Measurements from ENCODE around the gene CRYBG3. TPM values are rescaled to one million over a fixed set of nuclear protein-coding genes. Genes with fewer than 3 reads are reported as not detected.

CRYBG3 gene
- total RNA-seq, 1 donor from 2014 or later: 22.6 TPM

DNA sequence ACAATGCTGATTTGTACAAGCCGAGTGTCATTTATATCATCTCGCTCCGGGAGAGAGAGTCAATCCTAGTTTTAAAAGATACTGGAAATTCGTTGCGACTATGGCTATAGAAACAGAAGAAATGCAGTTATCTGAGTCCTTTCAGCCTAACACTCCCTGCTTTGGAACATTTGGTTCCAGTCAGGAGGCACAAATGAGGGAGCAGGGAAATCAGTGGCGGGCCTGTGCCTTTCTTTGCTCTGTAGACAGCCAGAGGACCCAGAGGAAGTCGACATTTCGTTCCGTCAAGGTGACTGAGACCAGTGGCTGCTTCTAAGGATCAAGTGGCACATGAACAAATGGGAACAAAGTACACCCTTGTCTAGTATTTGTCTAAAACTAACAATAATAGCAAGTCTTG, 151.2 kb downstream of the CRYBG3 start:
- Histone ChIP-seq H3K4me1 (peaks cover 33% of the 10 kb centered on the region), H3K36me3 (no peaks in the 10 kb centered on the region), H3K27me3 (no peaks in the 10 kb centered on the region), H3K27ac (no peak overlapping the region), H3K4me3 (peak overlapping the region; percentile 63 to 67), H3K9me3 (no peaks in the 10 kb centered on the region)
- no peak for DNase-seq (ENCODE audit: extremely low spot score in 2 of 2)
- intact Hi-C loops (cut with DNase I): no loop called here
- TF ChIP-seq POLR2A (IDR thresholded peaks at IDR 0.05): no peak
- TF ChIP-seq, protein P1, sequence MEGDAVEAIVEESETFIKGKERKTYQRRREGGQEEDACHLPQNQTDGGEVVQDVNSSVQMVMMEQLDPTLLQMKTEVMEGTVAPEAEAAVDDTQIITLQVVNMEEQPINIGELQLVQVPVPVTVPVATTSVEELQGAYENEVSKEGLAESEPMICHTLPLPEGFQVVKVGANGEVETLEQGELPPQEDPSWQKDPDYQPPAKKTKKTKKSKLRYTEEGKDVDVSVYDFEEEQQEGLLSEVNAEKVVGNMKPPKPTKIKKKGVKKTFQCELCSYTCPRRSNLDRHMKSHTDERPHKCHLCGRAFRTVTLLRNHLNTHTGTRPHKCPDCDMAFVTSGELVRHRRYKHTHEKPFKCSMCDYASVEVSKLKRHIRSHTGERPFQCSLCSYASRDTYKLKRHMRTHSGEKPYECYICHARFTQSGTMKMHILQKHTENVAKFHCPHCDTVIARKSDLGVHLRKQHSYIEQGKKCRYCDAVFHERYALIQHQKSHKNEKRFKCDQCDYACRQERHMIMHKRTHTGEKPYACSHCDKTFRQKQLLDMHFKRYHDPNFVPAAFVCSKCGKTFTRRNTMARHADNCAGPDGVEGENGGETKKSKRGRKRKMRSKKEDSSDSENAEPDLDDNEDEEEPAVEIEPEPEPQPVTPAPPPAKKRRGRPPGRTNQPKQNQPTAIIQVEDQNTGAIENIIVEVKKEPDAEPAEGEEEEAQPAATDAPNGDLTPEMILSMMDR (IDR thresholded peaks at IDR 0.05): no peak

DNA sequence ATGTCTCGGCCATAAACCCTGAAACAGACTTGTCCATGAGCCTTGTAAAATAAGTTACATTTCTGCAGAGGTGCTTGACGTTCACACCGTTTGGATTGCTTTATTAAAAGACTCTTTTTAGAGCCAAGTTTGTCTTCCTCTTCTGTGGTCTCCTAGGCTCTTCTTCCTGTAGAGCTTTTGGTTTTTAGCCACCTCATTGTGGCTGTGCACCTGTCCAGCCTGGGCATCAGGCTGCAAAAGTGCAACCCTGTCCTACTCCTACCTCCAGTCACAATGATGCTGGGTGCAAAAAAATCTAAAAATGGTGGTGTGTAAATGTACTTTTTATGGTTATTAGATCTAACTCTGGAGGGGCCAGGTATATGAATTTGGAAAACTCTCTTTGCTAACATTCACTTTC, 153.2 kb downstream of the CRYBG3 start:
- TF ChIP-seq POLR2A (IDR thresholded peaks at IDR 0.05): no peak
- TF ChIP-seq, protein P1 (IDR thresholded peaks at IDR 0.05): no peak
- TF ChIP-seq POLR2AphosphoS5 (IDR thresholded peaks at IDR 0.05; ENCODE audit: insufficient read depth in 1 of 2, low read depth in 1 of 2): no peak
- no peak for DNase-seq (ENCODE audit: extremely low spot score in 2 of 2)
- Histone ChIP-seq H3K4me3 (no peak overlapping the region), H3K9me3 (no peaks in the 10 kb centered on the region), H3K27me3 (no peaks in the 10 kb centered on the region), H3K4me1 (peaks cover 24% of the 10 kb centered on the region), H3K36me3 (no peaks in the 10 kb centered on the region), H3K27ac (no peak overlapping the region)
- intact Hi-C loops (cut with DNase I): no loop called here

DNA sequence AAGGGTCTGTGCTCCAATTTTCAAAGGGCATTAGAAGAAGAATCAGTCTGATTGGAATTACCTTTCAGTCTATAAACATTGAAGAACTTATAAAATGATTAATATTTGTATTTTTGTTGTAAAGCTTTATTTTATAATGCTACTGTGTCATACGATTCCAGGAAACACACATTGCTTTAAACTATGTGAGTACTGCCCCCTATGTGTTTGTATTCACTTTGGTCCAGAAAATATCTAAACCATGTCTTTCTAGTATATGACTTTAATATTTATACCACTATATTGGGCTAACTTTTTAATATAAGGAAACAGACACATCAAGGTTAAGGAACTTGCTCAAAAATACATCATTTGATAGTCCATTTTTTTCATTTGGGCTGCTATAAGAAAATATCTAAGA, 153.7 kb downstream of the CRYBG3 start:
- TF ChIP-seq POLR2A (IDR thresholded peaks at IDR 0.05) (no peak), POLR2AphosphoS5 (IDR thresholded peaks at IDR 0.05; ENCODE audit: insufficient read depth in 1 of 2, low read depth in 1 of 2) (no peak)
- TF ChIP-seq, protein P1 (IDR thresholded peaks at IDR 0.05): no peak
- Histone ChIP-seq H3K36me3 (no peaks in the 10 kb centered on the region), H3K27ac (no peak overlapping the region), H3K4me1 (peaks cover 19% of the 10 kb centered on the region), H3K27me3 (no peaks in the 10 kb centered on the region), H3K9me3 (no peaks in the 10 kb centered on the region), H3K4me3 (no peak overlapping the region)
- intact Hi-C loops (cut with DNase I): no loop called here
- DNase-seq (ENCODE audit: extremely low spot score in 2 of 2): no peak

DNA sequence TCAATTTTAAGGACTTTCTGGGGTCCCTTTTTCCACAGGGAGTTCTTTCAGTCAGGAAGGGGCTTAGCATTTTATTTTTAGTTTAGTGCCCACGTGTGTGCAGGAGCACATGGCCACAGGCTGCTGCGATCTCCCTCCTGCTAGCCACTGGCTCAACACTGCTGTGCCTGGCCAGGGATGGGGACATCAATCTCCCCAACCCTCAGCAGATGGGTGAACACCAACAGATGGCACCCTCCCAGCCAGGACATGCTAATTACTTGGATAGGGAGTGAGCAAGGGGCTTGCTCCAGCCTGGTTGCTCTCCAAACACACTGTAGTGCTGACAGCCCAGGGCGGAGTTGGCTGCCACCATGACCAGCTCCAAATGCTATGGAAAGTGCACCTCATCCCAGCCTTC, 157.8 kb downstream of the CRYBG3 start:
- H3K4me3 ChIP-seq: no peak overlapping the region
- no peaks in the 10 kb centered on the region for H3K27me3 ChIP-seq
- no peak overlapping the region for H3K27ac ChIP-seq
- DNase-seq (ENCODE audit: extremely low spot score in 2 of 2): no peak
- no peak for TF ChIP-seq POLR2AphosphoS5 (IDR thresholded peaks at IDR 0.05; ENCODE audit: insufficient read depth in 1 of 2, low read depth in 1 of 2)
- no peaks in the 10 kb centered on the region for H3K36me3 ChIP-seq
- no peaks in the 10 kb centered on the region for H3K9me3 ChIP-seq
- no peaks in the 10 kb centered on the region for H3K4me1 ChIP-seq
- intact Hi-C loops (cut with DNase I): no loop called here

DNA sequence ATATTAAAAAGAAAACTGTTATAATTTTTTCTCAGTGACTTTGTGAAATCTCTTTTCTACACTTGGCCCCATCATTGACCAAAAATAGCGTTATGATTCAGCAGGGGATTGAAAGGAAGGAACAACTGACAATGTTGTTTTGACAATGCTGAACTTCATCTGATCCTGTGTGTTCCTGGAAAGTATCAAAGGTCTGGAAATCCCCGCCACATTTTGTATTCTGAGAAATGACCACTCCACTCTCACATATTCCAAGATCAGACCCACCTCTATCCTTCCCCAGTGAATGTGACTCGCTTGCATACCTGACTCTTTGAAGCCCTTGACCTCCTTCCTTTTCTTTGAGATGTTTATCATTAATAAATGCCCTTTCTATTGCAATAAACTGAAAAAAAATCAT, 160.1 kb downstream of the CRYBG3 start:
- intact Hi-C loops (cut with DNase I): no loop called here
- no peak overlapping the region for H3K4me3 ChIP-seq
- TF ChIP-seq, protein P1 (IDR thresholded peaks at IDR 0.05): no peak
- TF ChIP-seq POLR2AphosphoS5 (IDR thresholded peaks at IDR 0.05; ENCODE audit: insufficient read depth in 1 of 2, low read depth in 1 of 2): no peak
- no peak for TF ChIP-seq POLR2A (IDR thresholded peaks at IDR 0.05)
- no peak for DNase-seq (ENCODE audit: extremely low spot score in 2 of 2)
- H3K27me3 ChIP-seq: no peaks in the 10 kb centered on the region
- no peak overlapping the region for H3K27ac ChIP-seq
- H3K9me3 ChIP-seq: no peaks in the 10 kb centered on the region
- no peaks in the 10 kb centered on the region for H3K4me1 ChIP-seq
- H3K36me3 ChIP-seq: no peaks in the 10 kb centered on the region

Data from vagina (tissue), 2 donors.